ENCODE data around the gene GAS6. TPM values are rescaled to one million over a fixed set of nuclear protein-coding genes. Genes with fewer than 3 reads are reported as not detected.

The GAS6 gene
- total RNA-seq, 1 experiment from 2014 or later, result 28.1 TPM

DNA sequence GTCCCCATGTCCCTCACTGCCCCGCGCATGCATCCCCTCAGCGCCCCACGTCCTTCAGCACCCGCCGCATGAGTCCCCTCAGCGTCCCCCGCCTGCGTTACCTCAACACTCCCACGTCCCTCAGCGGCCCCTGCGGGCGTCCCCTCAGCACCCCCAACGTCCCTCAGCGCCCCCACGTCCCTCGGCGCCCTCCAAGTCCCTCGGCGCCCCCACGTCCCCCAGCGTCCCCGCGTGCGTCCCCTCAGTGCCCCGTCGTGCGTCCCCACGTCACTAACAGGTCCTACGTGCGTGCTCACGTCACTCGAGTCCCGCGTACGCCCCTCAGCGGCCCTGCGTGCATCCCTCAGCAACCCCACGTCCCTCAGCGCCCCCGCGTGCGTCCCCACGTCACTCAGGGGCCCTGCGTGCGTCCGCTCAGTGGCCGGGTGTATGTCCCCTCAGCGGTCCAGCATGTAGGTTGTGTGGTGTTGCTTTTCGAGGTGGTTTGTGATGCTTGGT is 19.5 kb upstream of the GAS6 start:
- no peak overlapping the region for H3K4me3 ChIP-seq (ENCODE audit: low read depth in 2 of 2, low read length in 2 of 2)
- DNase-seq (ENCODE audit: low read depth, low spot score) (no peak), ATAC-seq (no peak)
- H3K27me3 ChIP-seq (ENCODE audit: control insufficient read depth, insufficient read depth, low read length), result no peaks in the 10 kb centered on the region
- no peak overlapping the region for H3K27ac ChIP-seq (ENCODE audit: low read length)
- TF ChIP-seq, protein P1, sequence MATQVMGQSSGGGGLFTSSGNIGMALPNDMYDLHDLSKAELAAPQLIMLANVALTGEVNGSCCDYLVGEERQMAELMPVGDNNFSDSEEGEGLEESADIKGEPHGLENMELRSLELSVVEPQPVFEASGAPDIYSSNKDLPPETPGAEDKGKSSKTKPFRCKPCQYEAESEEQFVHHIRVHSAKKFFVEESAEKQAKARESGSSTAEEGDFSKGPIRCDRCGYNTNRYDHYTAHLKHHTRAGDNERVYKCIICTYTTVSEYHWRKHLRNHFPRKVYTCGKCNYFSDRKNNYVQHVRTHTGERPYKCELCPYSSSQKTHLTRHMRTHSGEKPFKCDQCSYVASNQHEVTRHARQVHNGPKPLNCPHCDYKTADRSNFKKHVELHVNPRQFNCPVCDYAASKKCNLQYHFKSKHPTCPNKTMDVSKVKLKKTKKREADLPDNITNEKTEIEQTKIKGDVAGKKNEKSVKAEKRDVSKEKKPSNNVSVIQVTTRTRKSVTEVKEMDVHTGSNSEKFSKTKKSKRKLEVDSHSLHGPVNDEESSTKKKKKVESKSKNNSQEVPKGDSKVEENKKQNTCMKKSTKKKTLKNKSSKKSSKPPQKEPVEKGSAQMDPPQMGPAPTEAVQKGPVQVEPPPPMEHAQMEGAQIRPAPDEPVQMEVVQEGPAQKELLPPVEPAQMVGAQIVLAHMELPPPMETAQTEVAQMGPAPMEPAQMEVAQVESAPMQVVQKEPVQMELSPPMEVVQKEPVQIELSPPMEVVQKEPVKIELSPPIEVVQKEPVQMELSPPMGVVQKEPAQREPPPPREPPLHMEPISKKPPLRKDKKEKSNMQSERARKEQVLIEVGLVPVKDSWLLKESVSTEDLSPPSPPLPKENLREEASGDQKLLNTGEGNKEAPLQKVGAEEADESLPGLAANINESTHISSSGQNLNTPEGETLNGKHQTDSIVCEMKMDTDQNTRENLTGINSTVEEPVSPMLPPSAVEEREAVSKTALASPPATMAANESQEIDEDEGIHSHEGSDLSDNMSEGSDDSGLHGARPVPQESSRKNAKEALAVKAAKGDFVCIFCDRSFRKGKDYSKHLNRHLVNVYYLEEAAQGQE (IDR thresholded peaks at IDR 0.05; ENCODE audit: insufficient read depth in 1 of 2, low read depth in 2 of 2, low read length in 1 of 2), result no peak
- TF ChIP-seq TCF7L2 (IDR thresholded peaks at IDR 0.05; ENCODE audit: low read depth, low read length), result no peak
- no peaks in the 10 kb centered on the region for H3K36me3 ChIP-seq (ENCODE audit: control insufficient read depth, insufficient read depth, low read length)
- BruUV-seq (replicated peaks), result no TSS peak
- in situ Hi-C loops (cut with HindIII; ENCODE audit: low pct_unique_long_range_greater_than_20kb, low sequenced_read_pairs) (no loop called here), intact Hi-C loops (cut with micrococcal nuclease; ENCODE audit: unreplicated experiment) (no loop called here)
- ChIA-PET CTCF (no interaction called here), POLR2A (no interaction called here)
- H3K4me1 ChIP-seq (ENCODE audit: control insufficient read depth, insufficient read depth, low read length), result peaks cover 2% of the 10 kb centered on the region; the same call in 1 of the 2 replicates
- H3K9me3 ChIP-seq (ENCODE audit: control insufficient read depth, insufficient read depth, low read depth, low read length), result no peaks in the 10 kb centered on the region

GRCh38 chr13:113882716-113883115 is 18.8 kb upstream of the GAS6 start:
- no peaks in the 10 kb centered on the region for H3K9me3 ChIP-seq (ENCODE audit: control insufficient read depth, insufficient read depth, low read depth, low read length)
- no peak overlapping the region for H3K27ac ChIP-seq (ENCODE audit: low read length)
- no peaks in the 10 kb centered on the region for H3K27me3 ChIP-seq (ENCODE audit: control insufficient read depth, insufficient read depth, low read length)
- TF ChIP-seq POLR2AphosphoS5 (IDR thresholded peaks at IDR 0.05; ENCODE audit: low read depth, low read length), result no peak
- intact Hi-C loops (cut with micrococcal nuclease; ENCODE audit: unreplicated experiment), result no loop called here
- in situ Hi-C loops (cut with HindIII; ENCODE audit: low pct_unique_long_range_greater_than_20kb, low sequenced_read_pairs), result no loop called here
- peaks cover 2% of the 10 kb centered on the region; the same call in 1 of the 2 replicates for H3K4me1 ChIP-seq (ENCODE audit: control insufficient read depth, insufficient read depth, low read length)
- no peak overlapping the region for H3K4me3 ChIP-seq (ENCODE audit: low read depth in 2 of 2, low read length in 2 of 2)
- no peak for DNase-seq (ENCODE audit: low read depth, low spot score)
- POLR2A ChIA-PET, result no interaction called here
- no peaks in the 10 kb centered on the region for H3K36me3 ChIP-seq (ENCODE audit: control insufficient read depth, insufficient read depth, low read length)
- no TSS peak for BruUV-seq (replicated peaks)
- no peak for ATAC-seq
- CTCF ChIA-PET, result no interaction called here

GRCh38 chr13:113882267-113882630 is 18.4 kb upstream of the GAS6 start:
- ATAC-seq (no peak), DNase-seq (ENCODE audit: low read depth, low spot score) (no peak)
- intact Hi-C loops (cut with micrococcal nuclease; ENCODE audit: unreplicated experiment), result no loop called here
- ChIA-PET POLR2A (no interaction called here), CTCF (no interaction called here)
- Histone ChIP-seq H3K4me1 (ENCODE audit: control insufficient read depth, insufficient read depth, low read length) (peaks cover 2% of the 10 kb centered on the region; the same call in 1 of the 2 replicates), H3K27me3 (ENCODE audit: control insufficient read depth, insufficient read depth, low read length) (no peaks in the 10 kb centered on the region), H3K27ac (ENCODE audit: low read length) (no peak overlapping the region), H3K36me3 (ENCODE audit: control insufficient read depth, insufficient read depth, low read length) (no peaks in the 10 kb centered on the region), H3K4me3 (ENCODE audit: low read depth in 2 of 2, low read length in 2 of 2) (no peak overlapping the region), H3K9me3 (ENCODE audit: control insufficient read depth, insufficient read depth, low read depth, low read length) (no peaks in the 10 kb centered on the region)
- BruUV-seq (replicated peaks), result no TSS peak
- in situ Hi-C loops (cut with HindIII; ENCODE audit: low pct_unique_long_range_greater_than_20kb, low sequenced_read_pairs), result no loop called here
- TF ChIP-seq SIN3A (IDR thresholded peaks at IDR 0.05; ENCODE audit: borderline replicate concordance, insufficient read depth, low read depth, low read length) (no peak), CTCF (IDR thresholded peaks at IDR 0.05) (no peak), TCF7L2 (IDR thresholded peaks at IDR 0.05; ENCODE audit: low read depth, low read length) (no peak), POLR2AphosphoS5 (IDR thresholded peaks at IDR 0.05; ENCODE audit: low read depth, low read length) (no peak)
- TF ChIP-seq, protein P1 (IDR thresholded peaks at IDR 0.05; ENCODE audit: insufficient read depth in 1 of 2, low read depth in 2 of 2, low read length in 1 of 2), result no peak
